Measurements from ENCODE around the gene FAM181A. TPM values are rescaled to one million over a fixed set of nuclear protein-coding genes. Genes with fewer than 3 reads are reported as not detected.

Gene FAM181A
- total RNA-seq, 1 experiment from 2014 or later: not detected

DNA sequence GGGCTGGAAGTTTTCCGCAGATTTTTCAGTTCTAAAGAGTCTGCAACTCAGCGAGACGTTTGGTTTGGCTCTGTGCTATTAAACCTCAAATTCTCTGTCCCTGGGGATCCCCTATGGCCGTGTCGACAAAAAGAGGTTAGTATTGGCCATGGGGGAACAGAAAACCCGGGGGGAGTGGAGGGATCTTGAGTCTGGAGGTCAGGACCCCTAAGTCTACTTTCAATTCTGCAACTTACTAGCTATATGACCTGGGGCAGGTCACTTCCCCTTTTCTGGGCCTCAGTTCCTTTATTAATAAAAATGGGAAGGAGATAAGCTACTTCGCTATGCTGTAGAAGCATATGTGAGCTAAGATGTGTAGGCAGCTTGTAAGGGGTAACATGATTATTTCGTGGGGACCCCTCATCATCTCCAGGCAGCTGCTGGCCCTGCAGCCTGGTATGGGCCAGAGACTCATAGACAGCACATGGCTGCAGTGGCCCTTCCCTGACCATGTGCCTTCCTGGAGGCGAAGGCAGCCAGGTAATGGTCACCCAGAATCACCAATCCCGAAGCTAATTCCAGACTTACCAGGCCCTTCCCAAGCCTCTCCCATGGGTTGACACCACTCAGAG lies 40.6 kb downstream of the FAM181A start:
- WGBS (ENCODE audit: extremely low coverage, insufficient read length, low lambda C conversion rate): no CpG with 5 or more reads among the region's 10 CpGs
- Histone ChIP-seq H3K27ac (ENCODE audit: insufficient read length, low read depth, low read length) (no peak overlapping the region), H3K14ac (ENCODE audit: insufficient read depth, low read length) (no peak overlapping the region), H3K9me3 (ENCODE audit: control insufficient read depth, low read depth, low read length) (no peaks in the 10 kb centered on the region), H3K23me2 (ENCODE audit: insufficient read length, low read depth, low read length, poor library complexity, severe bottlenecking) (no peaks in the 10 kb centered on the region), H4K8ac (replicated peaks; ENCODE audit: insufficient read length, low read depth, low read length) (no peak overlapping the region), H4K91ac (ENCODE audit: insufficient read length, low read depth, low read length) (no peak overlapping the region), H3T11ph (ENCODE audit: low read length) (no peak overlapping the region), H2AFZ (ENCODE audit: low read length) (no peak overlapping the region), H3K56ac (ENCODE audit: insufficient read length, low read depth, low read length) (no peak overlapping the region), H4K5ac (ENCODE audit: insufficient read length, low read depth, low read length) (no peak overlapping the region), H3K79me1 (ENCODE audit: insufficient read depth, low read depth, low read length, poor library complexity, severe bottlenecking) (no peaks in the 10 kb centered on the region), H3K4ac (ENCODE audit: low read depth, low read length) (no peak overlapping the region), H2BK120ac (ENCODE audit: low read depth, low read length, poor library complexity, severe bottlenecking) (no peak overlapping the region), H4K20me1 (ENCODE audit: control insufficient read depth, insufficient read depth, insufficient read length) (peaks cover 2% of the 10 kb centered on the region), H3K23ac (ENCODE audit: insufficient read length, low read depth, low read length) (no peak overlapping the region), H2BK20ac (ENCODE audit: low read depth, low read length, poor library complexity, severe bottlenecking) (no peak overlapping the region), H2BK12ac (ENCODE audit: insufficient read length, low read depth, low read length) (no peak overlapping the region), H3K27me3 (ENCODE audit: insufficient read depth, low read length) (no peaks in the 10 kb centered on the region), H3K79me2 (ENCODE audit: insufficient read depth, low read length) (no peaks in the 10 kb centered on the region), H3K4me2 (ENCODE audit: insufficient read depth, insufficient read length, low read length) (no peak overlapping the region), H3K4me1 (ENCODE audit: insufficient read depth, low read length) (no peaks in the 10 kb centered on the region), H3K9ac (ENCODE audit: extremely low read depth, insufficient read length, low read length) (no peak overlapping the region), H2BK5ac (ENCODE audit: insufficient read length, low read length) (no peak overlapping the region), H3K18ac (ENCODE audit: insufficient read length, low read depth, low read length) (no peak overlapping the region), H2AK5ac (ENCODE audit: insufficient read length, low read length) (no peak overlapping the region), H2BK15ac (ENCODE audit: low read depth, low read length) (no peak overlapping the region)
- Mint-ChIP-seq H3K36me3 (ENCODE audit: insufficient read depth in 1 of 3, low read depth in 3 of 3) (no peaks in the 10 kb centered on the region), H3K9me3 (no peaks in the 10 kb centered on the region), H3K27ac (no peak overlapping the region; a peak in 1 of 7 replicates), H3K4me3 (no peak overlapping the region), H3K27me3 (ENCODE audit: low read depth) (no peaks in the 10 kb centered on the region; the same call in 1 of the 2 replicates), H3K4me1 (no peaks in the 10 kb centered on the region)
- no peak for DNase-seq
- TF ChIP-seq CTCF (conservative IDR thresholded peaks at IDR 0.05): no peak

Measured in H9 (cell line).